Gastrocnemius medialis (tissue), 4 donors: Measurements from ENCODE around the gene NCOA6. TPM values are rescaled to one million over a fixed set of nuclear protein-coding genes. Genes with fewer than 3 reads are reported as not detected.

Source experiments
- ATAC-seq, 2 donors: fragments of 150-250 bp; one replicate each; pipeline ENCODE4 v1.9.1; 2016
- DNase-seq, 2 donors: peaks; one replicate each; pipeline ENCODE4 v3.0.0-alpha.2; 2019
- H3K27ac ChIP-seq, 4 donors: fragments of 200-600 bp; sonication (generic); 1 replicate in 1 of 4; 2 replicates in 3 of 4; pipeline ENCODE4 v1.5.1; 2016 to 2018; ENCODE audit warnings: mild to moderate bottlenecking in 2 of 4, moderate library complexity in 1 of 4
- H3K27me3 ChIP-seq, 3 donors: fragments of 200-600 bp; sonication (generic) in 2 of 3; 1 replicate in 1 of 3; 2 replicates in 2 of 3; pipeline versions ENCODE4 v1.5.1 to v1.6.0; 2016 to 2019; ENCODE audit warnings: mild to moderate bottlenecking in 1 of 3, moderate library complexity in 1 of 3
- H3K36me3 ChIP-seq, 2 donors: fragments of 200-600 bp; sonication (generic) in 1 of 2; one replicate each; pipeline ENCODE4 v1.5.1; 2017 to 2018
- H3K4me1 ChIP-seq, 2 donors: fragments of 200-600 bp; sonication (generic) in 1 of 2; one replicate each; pipeline ENCODE4 v1.5.1; 2016 to 2017; ENCODE audit warnings: mild to moderate bottlenecking in 2 of 2
- H3K4me3 ChIP-seq, 4 donors: fragments of 200-600 bp; sonication (generic) in 3 of 4; 1 replicate in 1 of 4; 2 replicates in 3 of 4; pipeline ENCODE4 v1.5.1; 2016 to 2019; ENCODE audit warnings: mild to moderate bottlenecking in 2 of 4
- H3K9me3 ChIP-seq, 3 donors: fragments of 200-600 bp; sonication (generic) in 2 of 3; 1 replicate in 1 of 3; 2 replicates in 2 of 3; pipeline ENCODE4 v1.5.1; 2016 to 2019
- POLR2A ChIP-seq, 2 donors: fragments of 450-650 bp; IDR thresholded peaks; one replicate each; pipeline ENCODE4 v1.6.1; 2017; ENCODE audit warnings: antibody characterized with exemption in 2 of 2, mild to moderate bottlenecking in 2 of 2, moderate library complexity in 2 of 2
- in situ Hi-C, 4 donors: fragments of 200-750 bp; cut with MboI; loops; one replicate each; pipeline versions ENCODE4 v1.15.0 to v1.8.0; 2017; ENCODE audit warnings: low sequenced_read_pairs in 4 of 4
- intact Hi-C: fragments of 100-400 bp; cut with DNase I; formaldehyde crosslinking; loops from one replicate; pipeline ENCODE4 v1.15.1; 2023; ENCODE audit warnings: low total_unique reads
- total RNA-seq, 4 donors: library from RNA; depleted of rRNA; stranded (reverse); fragments of >200 nt; gene quantifications; one replicate each; pipeline versions ENCODE4 v1.1.0 to v1.2.3, GENCODE V29; 2016
- TF ChIP-seq, protein P1 (sequence below), 5 experiments: fragments of 450-650 bp in 3 of 5; fragments of 200-600 bp in 2 of 5; sonication (generic) in 2 of 5; IDR thresholded peaks in 4 of 5; conservative IDR thresholded peaks in 1 of 5; 1 replicate in 4 of 5; 2 replicates in 1 of 5; pipeline ENCODE4 v1.5.1; 2016 to 2019; ENCODE audit warnings: antibody characterized with exemption in 5 of 5, mild to moderate bottlenecking in 3 of 5, moderate library complexity in 3 of 5

NCOA6 gene
- total RNA-seq, 4 donors from 2014 or later: 10.9 to 12.7 (median 11.6) TPM

DNA sequence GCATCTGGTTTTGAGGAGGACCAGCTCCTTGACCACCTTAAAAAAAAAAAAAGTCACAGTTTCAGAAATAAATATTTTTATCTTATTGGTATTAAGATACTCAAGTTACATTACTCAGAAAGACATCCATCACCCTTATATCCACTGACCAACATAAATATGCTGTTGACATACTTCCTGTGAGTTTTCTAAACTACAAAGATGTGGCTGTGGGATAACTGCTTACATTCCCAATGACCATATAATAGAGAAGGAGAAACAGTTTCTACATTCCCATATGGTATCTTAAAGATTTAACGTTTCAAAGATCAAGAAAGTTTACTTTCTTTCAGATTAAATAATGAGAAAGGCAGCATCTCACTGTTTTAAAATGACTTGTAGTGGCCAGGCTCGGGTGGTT is 75.0 kb downstream of the NCOA6 start:
- DNase-seq (no peak), ATAC-seq (no peak)
- Histone ChIP-seq H3K9me3 (no peaks in the 10 kb centered on the region), H3K27ac (no peak overlapping the region), H3K27me3 (no peaks in the 10 kb centered on the region), H3K4me1 (no peaks in the 10 kb centered on the region), H3K36me3 (peaks cover 0 to 78% of the 10 kb centered on the region in 2 donors), H3K4me3 (no peak overlapping the region)
- TF ChIP-seq, protein P1, sequence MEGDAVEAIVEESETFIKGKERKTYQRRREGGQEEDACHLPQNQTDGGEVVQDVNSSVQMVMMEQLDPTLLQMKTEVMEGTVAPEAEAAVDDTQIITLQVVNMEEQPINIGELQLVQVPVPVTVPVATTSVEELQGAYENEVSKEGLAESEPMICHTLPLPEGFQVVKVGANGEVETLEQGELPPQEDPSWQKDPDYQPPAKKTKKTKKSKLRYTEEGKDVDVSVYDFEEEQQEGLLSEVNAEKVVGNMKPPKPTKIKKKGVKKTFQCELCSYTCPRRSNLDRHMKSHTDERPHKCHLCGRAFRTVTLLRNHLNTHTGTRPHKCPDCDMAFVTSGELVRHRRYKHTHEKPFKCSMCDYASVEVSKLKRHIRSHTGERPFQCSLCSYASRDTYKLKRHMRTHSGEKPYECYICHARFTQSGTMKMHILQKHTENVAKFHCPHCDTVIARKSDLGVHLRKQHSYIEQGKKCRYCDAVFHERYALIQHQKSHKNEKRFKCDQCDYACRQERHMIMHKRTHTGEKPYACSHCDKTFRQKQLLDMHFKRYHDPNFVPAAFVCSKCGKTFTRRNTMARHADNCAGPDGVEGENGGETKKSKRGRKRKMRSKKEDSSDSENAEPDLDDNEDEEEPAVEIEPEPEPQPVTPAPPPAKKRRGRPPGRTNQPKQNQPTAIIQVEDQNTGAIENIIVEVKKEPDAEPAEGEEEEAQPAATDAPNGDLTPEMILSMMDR (IDR thresholded peaks at IDR 0.05 in 4 of 5, conservative IDR thresholded peaks at IDR 0.05 in 1 of 5): no peak
- TF ChIP-seq POLR2A (IDR thresholded peaks at IDR 0.05): no peak
- intact Hi-C loops: no loop called here
- in situ Hi-C loops: loop anchor here (25.0 kb wide), 2 partner anchors 163 to 438 kb away; partner anchors contain the start of gene AHCY (in 2 of the 4)

DNA sequence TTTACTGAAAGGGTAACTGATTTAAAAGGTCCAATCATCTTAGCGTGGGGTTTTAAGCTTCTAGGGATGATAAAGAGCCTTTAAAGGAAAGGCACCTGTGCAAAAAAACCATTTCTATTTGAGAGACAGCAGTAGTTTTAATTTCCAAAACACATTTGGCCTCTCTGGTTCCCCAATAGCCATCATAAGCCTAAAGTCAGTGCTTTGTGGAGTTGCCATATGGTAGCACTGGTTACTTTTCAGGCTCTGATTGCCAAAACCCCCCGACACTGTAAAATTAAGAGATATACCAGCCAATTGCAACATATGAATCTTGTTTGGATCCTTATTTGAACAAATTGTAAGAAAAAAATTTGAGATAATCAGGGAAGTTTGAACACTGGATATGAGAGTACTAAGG is 76.7 kb downstream of the NCOA6 start:
- H3K27ac ChIP-seq: no peak overlapping the region
- in situ Hi-C loops: no loop called here
- no peaks in the 10 kb centered on the region for H3K9me3 ChIP-seq
- TF ChIP-seq, protein P1 (IDR thresholded peaks at IDR 0.05 in 4 of 5, conservative IDR thresholded peaks at IDR 0.05 in 1 of 5): no peak
- TF ChIP-seq POLR2A (IDR thresholded peaks at IDR 0.05): no peak
- DNase-seq: no peak
- H3K4me3 ChIP-seq: no peak overlapping the region
- no peak for ATAC-seq
- intact Hi-C loops: no loop called here
- peaks cover 0 to 79% of the 10 kb centered on the region in 2 donors for H3K36me3 ChIP-seq
- H3K4me1 ChIP-seq: no peaks in the 10 kb centered on the region
- H3K27me3 ChIP-seq: no peaks in the 10 kb centered on the region

DNA sequence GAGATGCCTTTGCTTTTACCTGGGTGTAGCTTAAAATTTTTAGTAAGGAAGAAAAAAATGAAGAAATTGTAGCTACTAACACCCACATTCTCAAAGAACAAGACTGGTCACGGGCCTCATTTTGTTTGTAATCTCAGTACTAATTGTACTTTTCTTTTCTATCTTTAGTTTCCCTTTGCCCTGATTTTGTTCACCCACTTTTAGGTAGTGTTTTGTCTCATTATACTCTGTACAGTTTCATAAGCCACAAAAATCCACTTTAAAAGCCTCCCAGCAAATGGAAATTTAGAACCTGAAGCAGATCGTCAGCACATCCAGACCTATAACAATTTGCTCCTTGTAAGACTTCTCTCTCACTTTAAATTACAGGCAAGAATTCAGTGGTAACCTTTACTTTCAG is 78.0 kb downstream of the NCOA6 start:
- Histone ChIP-seq H3K36me3 (peaks cover 0 to 80% of the 10 kb centered on the region in 2 donors), H3K9me3 (no peaks in the 10 kb centered on the region), H3K4me3 (no peak overlapping the region), H3K4me1 (no peaks in the 10 kb centered on the region), H3K27me3 (no peaks in the 10 kb centered on the region), H3K27ac (no peak overlapping the region)
- no peak for DNase-seq
- no peak for ATAC-seq
- in situ Hi-C loops: no loop called here
- TF ChIP-seq POLR2A (IDR thresholded peaks at IDR 0.05): no peak
- TF ChIP-seq, protein P1 (IDR thresholded peaks at IDR 0.05 in 4 of 5, conservative IDR thresholded peaks at IDR 0.05 in 1 of 5): no peak
- intact Hi-C loops: no loop called here

DNA sequence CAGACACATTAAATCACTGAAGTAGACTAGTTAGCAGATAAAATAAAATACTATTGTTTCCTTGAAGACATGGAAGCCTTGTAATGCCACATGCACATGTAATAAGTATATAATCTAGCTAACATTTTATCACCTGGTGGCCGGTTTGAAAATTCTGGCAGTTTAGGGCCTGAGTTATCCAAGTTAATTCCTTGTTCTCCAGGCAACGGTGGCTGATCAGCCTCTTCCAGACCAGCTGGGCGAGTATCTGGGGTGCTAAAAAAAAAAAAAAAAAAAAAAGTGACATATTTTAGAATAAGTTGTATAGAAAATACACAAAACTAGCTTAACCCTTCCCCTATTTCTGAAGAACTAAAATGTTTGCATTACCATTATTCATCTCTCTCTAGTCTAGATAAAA is 78.8 kb downstream of the NCOA6 start:
- in situ Hi-C loops (no loop called here), intact Hi-C loops (no loop called here)
- Histone ChIP-seq H3K27me3 (no peaks in the 10 kb centered on the region), H3K9me3 (no peaks in the 10 kb centered on the region), H3K36me3 (peaks cover 0 to 82% of the 10 kb centered on the region in 2 donors), H3K4me3 (no peak overlapping the region), H3K4me1 (no peaks in the 10 kb centered on the region), H3K27ac (no peak overlapping the region)
- ATAC-seq (no peak), DNase-seq (no peak)
- TF ChIP-seq POLR2A (IDR thresholded peaks at IDR 0.05): no peak

DNA sequence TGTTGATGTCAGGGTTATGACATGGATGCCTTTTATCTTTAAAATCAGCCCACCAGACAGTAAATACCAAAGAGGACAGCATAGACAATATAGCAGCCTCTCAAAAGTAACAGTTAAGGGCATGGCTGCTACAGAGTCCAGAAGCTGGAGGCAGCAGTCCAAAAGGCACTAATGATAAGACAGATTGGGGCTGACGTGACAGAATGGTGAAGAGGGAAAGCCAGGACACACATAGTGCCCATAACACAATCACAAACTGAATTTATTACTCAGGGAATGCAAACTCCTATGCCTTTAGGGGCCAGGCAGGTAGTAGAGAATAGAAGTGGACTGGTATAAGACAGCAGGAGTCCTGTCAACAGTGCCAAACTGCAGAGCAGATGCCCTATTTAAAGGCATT is 80.6 kb downstream of the NCOA6 start:
- no peak for DNase-seq
- no peaks in the 10 kb centered on the region for H3K4me1 ChIP-seq

More for the DNA sequence above, 80.6 kb downstream of the NCOA6 start:
- Histone ChIP-seq H3K27ac (no peak overlapping the region), H3K27me3 (no peaks in the 10 kb centered on the region), H3K4me3 (no peak overlapping the region), H3K36me3 (peaks cover 0 to 85% of the 10 kb centered on the region in 2 donors), H3K9me3 (no peaks in the 10 kb centered on the region)
- intact Hi-C loops (no loop called here), in situ Hi-C loops (no loop called here)
- TF ChIP-seq, protein P1 (IDR thresholded peaks at IDR 0.05 in 4 of 5, conservative IDR thresholded peaks at IDR 0.05 in 1 of 5): no peak
- TF ChIP-seq POLR2A (IDR thresholded peaks at IDR 0.05): no peak
- ATAC-seq: no peak
